Measurements from ENCODE around the gene AJAP1. TPM values are rescaled to one million over a fixed set of nuclear protein-coding genes. Genes with fewer than 3 reads are reported as not detected.

Gene AJAP1
- total RNA-seq, 2 experiments from 2014 or later = not detected

GRCh38 chr1:4745560-4745959 is 91.2 kb downstream of the AJAP1 start:
- peaks cover 37% of the 10 kb centered on the region for H3K4me1 ChIP-seq (ENCODE audit: insufficient read depth, low read length, poor library complexity, severe bottlenecking)
- no peak for DNase-seq (ENCODE audit: low spot score)
- no peak overlapping the region for H3K27ac ChIP-seq (ENCODE audit: low read depth, low read length, poor library complexity, severe bottlenecking)
- no peaks in the 10 kb centered on the region for H3K79me2 ChIP-seq (ENCODE audit: insufficient read depth, low read depth, low read length)
- H3K4me2 ChIP-seq (ENCODE audit: low read length) = no peak overlapping the region
- H3K9me3 ChIP-seq (ENCODE audit: low read length) = no peaks in the 10 kb centered on the region
- ChIA-PET POLR2A (no interaction called here), CTCF (ENCODE audit: unreplicated experiment) (no interaction called here)
- no peaks in the 10 kb centered on the region for H3K9me2 ChIP-seq (ENCODE audit: insufficient read depth, low read length)
- TF ChIP-seq, protein P1, sequence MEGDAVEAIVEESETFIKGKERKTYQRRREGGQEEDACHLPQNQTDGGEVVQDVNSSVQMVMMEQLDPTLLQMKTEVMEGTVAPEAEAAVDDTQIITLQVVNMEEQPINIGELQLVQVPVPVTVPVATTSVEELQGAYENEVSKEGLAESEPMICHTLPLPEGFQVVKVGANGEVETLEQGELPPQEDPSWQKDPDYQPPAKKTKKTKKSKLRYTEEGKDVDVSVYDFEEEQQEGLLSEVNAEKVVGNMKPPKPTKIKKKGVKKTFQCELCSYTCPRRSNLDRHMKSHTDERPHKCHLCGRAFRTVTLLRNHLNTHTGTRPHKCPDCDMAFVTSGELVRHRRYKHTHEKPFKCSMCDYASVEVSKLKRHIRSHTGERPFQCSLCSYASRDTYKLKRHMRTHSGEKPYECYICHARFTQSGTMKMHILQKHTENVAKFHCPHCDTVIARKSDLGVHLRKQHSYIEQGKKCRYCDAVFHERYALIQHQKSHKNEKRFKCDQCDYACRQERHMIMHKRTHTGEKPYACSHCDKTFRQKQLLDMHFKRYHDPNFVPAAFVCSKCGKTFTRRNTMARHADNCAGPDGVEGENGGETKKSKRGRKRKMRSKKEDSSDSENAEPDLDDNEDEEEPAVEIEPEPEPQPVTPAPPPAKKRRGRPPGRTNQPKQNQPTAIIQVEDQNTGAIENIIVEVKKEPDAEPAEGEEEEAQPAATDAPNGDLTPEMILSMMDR (conservative IDR thresholded peaks at IDR 0.05; ENCODE audit: low read length) = no peak
- TF ChIP-seq EZH2phosphoT487 (IDR thresholded peaks at IDR 0.05; ENCODE audit: borderline replicate concordance, low read depth, low read length) = no peak
- no TSS peak for BruUV-seq (replicated peaks)
- H2AFZ ChIP-seq (ENCODE audit: low read length) = no peak overlapping the region
- no peaks in the 10 kb centered on the region for H4K20me1 ChIP-seq (ENCODE audit: insufficient read depth, low read length)
- intact Hi-C loops (cut with micrococcal nuclease; ENCODE audit: unreplicated experiment) = no loop called here
- H3K4me3 ChIP-seq (ENCODE audit: low read depth, low read length, poor library complexity, severe bottlenecking) = no peak overlapping the region
- H3K36me3 ChIP-seq (ENCODE audit: insufficient read depth, low read length) = no peaks in the 10 kb centered on the region

DNA sequence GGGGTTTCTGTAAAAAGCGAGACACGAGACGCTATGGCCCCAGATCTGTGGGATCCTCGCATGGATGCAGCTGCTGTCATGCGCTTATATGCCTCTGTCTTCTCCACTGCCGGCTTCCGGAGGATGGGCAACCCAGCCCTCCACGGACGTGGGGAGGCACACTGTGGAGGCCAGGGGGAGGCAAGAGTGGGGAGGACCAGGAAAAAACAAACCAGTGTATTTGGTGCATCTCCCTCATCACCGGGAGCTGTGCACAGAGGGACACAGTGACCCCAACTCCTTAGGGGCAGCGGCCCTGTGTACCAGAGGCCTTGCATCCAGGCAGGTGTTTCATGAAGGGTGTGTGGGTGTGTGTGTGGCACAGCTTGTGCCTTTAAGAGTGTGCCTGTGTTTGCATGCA is 95.0 kb downstream of the AJAP1 start:
- H3K36me3 ChIP-seq (ENCODE audit: insufficient read depth, low read length) = no peaks in the 10 kb centered on the region
- no peak for TF ChIP-seq EZH2phosphoT487 (IDR thresholded peaks at IDR 0.05; ENCODE audit: borderline replicate concordance, low read depth, low read length)
- TF ChIP-seq, protein P1 (conservative IDR thresholded peaks at IDR 0.05; ENCODE audit: low read length) = no peak
- no peak overlapping the region for H3K4me2 ChIP-seq (ENCODE audit: low read length)
- no peak for DNase-seq (ENCODE audit: low spot score)
- no peaks in the 10 kb centered on the region for H3K9me3 ChIP-seq (ENCODE audit: low read length)
- H3K4me1 ChIP-seq (ENCODE audit: insufficient read depth, low read length, poor library complexity, severe bottlenecking) = peaks cover 11% of the 10 kb centered on the region
- H3K79me2 ChIP-seq (ENCODE audit: insufficient read depth, low read depth, low read length) = no peaks in the 10 kb centered on the region
- ChIA-PET CTCF (ENCODE audit: unreplicated experiment) (no interaction called here), POLR2A (no interaction called here)
- H3K4me3 ChIP-seq (ENCODE audit: low read depth, low read length, poor library complexity, severe bottlenecking) = no peak overlapping the region
- no peak overlapping the region for H3K27ac ChIP-seq (ENCODE audit: low read depth, low read length, poor library complexity, severe bottlenecking)
- no TSS peak for BruUV-seq (replicated peaks)
- H3K9me2 ChIP-seq (ENCODE audit: insufficient read depth, low read length) = no peaks in the 10 kb centered on the region
- no peak overlapping the region for H2AFZ ChIP-seq (ENCODE audit: low read length)
- no peaks in the 10 kb centered on the region for H4K20me1 ChIP-seq (ENCODE audit: insufficient read depth, low read length)
- intact Hi-C loops (cut with micrococcal nuclease; ENCODE audit: unreplicated experiment) = no loop called here

DNA sequence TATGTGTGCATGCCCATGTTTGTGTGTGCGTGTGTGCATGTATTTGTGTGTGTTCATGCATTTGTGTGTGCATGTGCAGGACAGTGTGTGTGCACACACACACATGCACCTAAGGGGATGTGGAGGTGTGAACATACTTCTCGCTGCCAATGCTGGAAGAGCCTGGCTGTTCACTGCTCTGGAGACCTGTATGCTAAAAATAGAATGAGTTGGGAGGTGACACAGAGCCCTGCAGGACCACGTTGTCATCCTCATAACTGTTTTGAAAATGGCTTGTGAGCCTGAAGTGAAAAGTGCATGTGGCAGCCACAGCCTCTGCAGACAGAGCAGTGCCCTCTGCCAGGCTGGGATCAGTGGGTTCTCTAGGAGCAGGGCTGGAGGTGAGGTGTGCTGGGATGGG is 95.8 kb downstream of the AJAP1 start:
- intact Hi-C loops (cut with micrococcal nuclease; ENCODE audit: unreplicated experiment) = no loop called here
- POLR2A ChIA-PET = no interaction called here
- CTCF ChIA-PET (ENCODE audit: unreplicated experiment) = no interaction called here
- no peaks in the 10 kb centered on the region for H3K9me2 ChIP-seq (ENCODE audit: insufficient read depth, low read length)
- H3K4me3 ChIP-seq (ENCODE audit: low read depth, low read length, poor library complexity, severe bottlenecking) = no peak overlapping the region
- H2AFZ ChIP-seq (ENCODE audit: low read length) = no peak overlapping the region
- no peak overlapping the region for H3K4me2 ChIP-seq (ENCODE audit: low read length)
- H3K4me1 ChIP-seq (ENCODE audit: insufficient read depth, low read length, poor library complexity, severe bottlenecking) = peaks cover 4% of the 10 kb centered on the region
- H3K9me3 ChIP-seq (ENCODE audit: low read length) = no peaks in the 10 kb centered on the region
- H4K20me1 ChIP-seq (ENCODE audit: insufficient read depth, low read length) = no peaks in the 10 kb centered on the region
- no peak overlapping the region for H3K27ac ChIP-seq (ENCODE audit: low read depth, low read length, poor library complexity, severe bottlenecking)
- no peaks in the 10 kb centered on the region for H3K36me3 ChIP-seq (ENCODE audit: insufficient read depth, low read length)
- H3K79me2 ChIP-seq (ENCODE audit: insufficient read depth, low read depth, low read length) = no peaks in the 10 kb centered on the region
- no peak for DNase-seq (ENCODE audit: low spot score)
- TF ChIP-seq, protein P1 (conservative IDR thresholded peaks at IDR 0.05; ENCODE audit: low read length) = no peak
- TF ChIP-seq EZH2phosphoT487 (IDR thresholded peaks at IDR 0.05; ENCODE audit: borderline replicate concordance, low read depth, low read length) = no peak
- no TSS peak for BruUV-seq (replicated peaks)
